Measurements from ENCODE around the gene LDLRAD4. TPM values are rescaled to one million over a fixed set of nuclear protein-coding genes. Genes with fewer than 3 reads are reported as not detected.

LDLRAD4 gene
- total RNA-seq, 1 donor from 2014 or later, result 1.4 TPM

GRCh38 chr18:13549880-13550232 lies 331.3 kb downstream of the LDLRAD4 start:
- Mint-ChIP-seq H3K27me3 (ENCODE audit: low read depth) (peaks cover 7% of the 10 kb centered on the region), H3K27ac (ENCODE audit: unreplicated experiment) (no peak overlapping the region), H3K4me3 (no peak overlapping the region), H3K4me1 (no peaks in the 10 kb centered on the region), H3K9me3 (no peaks in the 10 kb centered on the region), H3K36me3 (ENCODE audit: low read depth) (no peaks in the 10 kb centered on the region)
- DNase-seq (ENCODE audit: low read depth, low spot score), result no peak
- TF ChIP-seq CTCF (conservative IDR thresholded peaks at IDR 0.05), result no peak

- H3K27ac Mint-ChIP-seq (ENCODE audit: unreplicated experiment), result no peak overlapping the region
- no peaks in the 10 kb centered on the region for H3K36me3 Mint-ChIP-seq (ENCODE audit: low read depth)
- no peak for DNase-seq (ENCODE audit: low read depth, low spot score)
- H3K9me3 Mint-ChIP-seq, result no peaks in the 10 kb centered on the region
- no peak for TF ChIP-seq CTCF (conservative IDR thresholded peaks at IDR 0.05)
- peaks cover 7% of the 10 kb centered on the region for H3K27me3 Mint-ChIP-seq (ENCODE audit: low read depth)
- H3K4me1 Mint-ChIP-seq, result no peaks in the 10 kb centered on the region
- H3K4me3 Mint-ChIP-seq, result no peak overlapping the region
Measured at GRCh38 chr18:13550418-13551304, 332.1 kb downstream of the LDLRAD4 start.

GRCh38 chr18:13551305-13551603 lies 332.7 kb downstream of the LDLRAD4 start:
- Mint-ChIP-seq H3K4me3 (no peak overlapping the region), H3K36me3 (ENCODE audit: low read depth) (no peaks in the 10 kb centered on the region), H3K4me1 (no peaks in the 10 kb centered on the region), H3K27me3 (ENCODE audit: low read depth) (peaks cover 13% of the 10 kb centered on the region), H3K27ac (ENCODE audit: unreplicated experiment) (no peak overlapping the region), H3K9me3 (no peaks in the 10 kb centered on the region)
- DNase-seq (ENCODE audit: low read depth, low spot score), result no peak
- TF ChIP-seq CTCF (conservative IDR thresholded peaks at IDR 0.05), result no peak

GRCh38 chr18:13551841-13552733 lies 333.5 kb downstream of the LDLRAD4 start:
- no peak for DNase-seq (ENCODE audit: low read depth, low spot score)
- TF ChIP-seq CTCF (conservative IDR thresholded peaks at IDR 0.05), result no peak
- H3K27me3 Mint-ChIP-seq (ENCODE audit: low read depth), result peaks cover 16% of the 10 kb centered on the region
- no peak overlapping the region for H3K4me3 Mint-ChIP-seq
- H3K4me1 Mint-ChIP-seq, result no peaks in the 10 kb centered on the region
- no peak overlapping the region for H3K27ac Mint-ChIP-seq (ENCODE audit: unreplicated experiment)
- H3K9me3 Mint-ChIP-seq, result no peaks in the 10 kb centered on the region
- H3K36me3 Mint-ChIP-seq (ENCODE audit: low read depth), result no peaks in the 10 kb centered on the region

GRCh38 chr18:13553449-13553848 lies 334.9 kb downstream of the LDLRAD4 start:
- no peak overlapping the region for H3K27ac Mint-ChIP-seq (ENCODE audit: unreplicated experiment)
- no peak overlapping the region for H3K4me3 Mint-ChIP-seq
- no peak for DNase-seq (ENCODE audit: low read depth, low spot score)
- peaks cover 16% of the 10 kb centered on the region for H3K27me3 Mint-ChIP-seq (ENCODE audit: low read depth)
- H3K4me1 Mint-ChIP-seq, result no peaks in the 10 kb centered on the region
- H3K9me3 Mint-ChIP-seq, result no peaks in the 10 kb centered on the region
- H3K36me3 Mint-ChIP-seq (ENCODE audit: low read depth), result no peaks in the 10 kb centered on the region
- no peak for TF ChIP-seq CTCF (conservative IDR thresholded peaks at IDR 0.05)

Data from neural crest cell (in vitro differentiated cells).